EL (cell line): ENCODE data around the gene KRT84.

ENCODE experiments used
- DNase-seq: peaks from one replicate; pipeline ENCODE4 v3.0.0-alpha.2; 2016

Gene KRT84

DNA sequence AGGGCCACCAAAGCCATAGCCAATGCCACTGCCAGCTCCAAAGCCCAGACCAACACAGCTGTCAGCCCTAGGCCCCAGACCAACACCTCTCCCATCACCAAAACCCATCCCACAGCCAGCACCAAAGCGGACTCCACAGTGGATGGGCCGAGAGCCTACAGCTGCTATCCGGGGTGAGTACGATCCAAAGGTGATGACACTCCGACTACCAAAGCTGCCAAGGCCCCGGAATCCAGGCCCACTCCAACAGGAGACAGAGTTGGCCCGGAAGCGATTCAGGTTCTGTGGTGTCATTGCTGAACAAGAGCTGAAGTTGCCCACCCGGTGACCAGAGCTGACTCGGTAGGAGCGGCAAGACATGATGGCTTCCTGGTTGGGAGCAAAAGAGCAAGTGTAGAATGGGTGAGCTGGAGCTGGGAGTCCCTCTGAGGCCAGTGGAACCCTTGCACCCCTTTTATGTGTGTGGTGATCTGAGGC, at the start of gene KRT84:
KRT84 (minus strand) TSS at position 427 of the 477 bp plus-strand sequence; CDS start at position 360, 67 bp downstream.
- no peak for DNase-seq

GRCh38 chr12:52434760-52435530, 49.5 kb upstream of the KRT84 start:
- peak; percentile 51 for DNase-seq

DNA sequence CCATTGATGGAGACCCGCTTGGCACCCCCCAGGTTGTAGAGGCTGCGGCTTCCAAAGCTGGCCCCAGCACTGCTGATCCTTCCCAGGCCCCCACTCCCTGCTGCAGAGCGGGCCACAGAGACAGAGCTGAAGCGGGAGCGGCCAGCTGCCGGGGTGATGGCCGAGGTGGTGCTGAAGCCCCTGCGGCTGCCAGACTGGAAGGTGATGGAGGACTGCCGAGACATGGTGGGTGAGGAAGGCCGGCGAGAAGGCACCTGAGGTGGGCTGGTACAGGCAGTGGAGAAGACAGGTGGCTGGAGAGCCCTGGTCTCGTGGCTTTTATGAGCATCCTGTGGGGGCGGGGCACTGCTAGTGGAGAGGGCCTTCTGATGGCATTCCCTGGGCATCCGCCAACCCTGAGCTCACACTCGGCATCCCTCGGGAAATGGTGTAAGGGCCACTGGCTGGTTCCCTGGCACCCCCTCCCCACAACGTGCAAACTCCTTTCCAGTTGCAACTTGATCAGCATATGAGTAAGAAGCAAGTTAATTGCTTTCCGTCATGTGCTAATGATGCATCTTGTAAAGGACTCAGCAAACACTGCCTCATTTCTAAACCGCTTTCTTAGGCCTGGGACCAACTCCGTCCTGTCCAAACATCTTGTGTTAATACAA, 48.8 kb upstream of the KRT84 start, which contains the start of gene KRT75:
KRT75 (minus strand) TSS at position 291 of the 653 bp plus-strand sequence; CDS start at position 224, 67 bp downstream.
- DNase-seq, result peak; percentile 9

DNA sequence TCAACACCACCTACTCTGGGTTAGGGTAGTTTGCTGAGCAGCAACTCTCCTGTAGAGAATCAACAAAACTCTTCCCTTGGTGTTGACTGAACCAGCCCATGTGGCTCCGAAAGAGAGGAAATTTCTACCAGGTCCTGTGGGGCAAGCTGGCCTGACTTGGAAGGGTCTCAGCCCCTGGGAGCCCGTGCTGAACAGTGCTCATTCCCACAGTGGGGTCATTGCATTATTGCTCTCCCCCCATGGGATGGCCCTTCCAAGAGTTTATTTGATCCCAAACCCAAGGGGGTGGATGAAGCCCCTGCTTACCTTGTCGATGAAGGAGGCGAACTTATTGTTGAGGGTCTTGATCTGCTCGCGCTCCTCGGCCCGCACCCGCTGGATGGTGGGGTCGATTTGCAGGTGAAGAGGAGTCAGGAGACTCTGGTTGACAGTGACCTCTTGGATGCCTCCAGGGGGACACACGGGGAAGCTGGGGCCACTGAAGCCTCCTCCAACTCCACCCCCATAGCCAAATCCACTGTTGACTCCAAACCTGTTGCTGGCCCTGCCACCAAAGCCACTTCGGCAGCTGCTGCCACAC, 48.1 kb upstream of the KRT84 start:
- no peak for DNase-seq

- DNase-seq, result no peak
Measured at GRCh38 chr12:52432559-52433207, 47.2 kb upstream of the KRT84 start.

- DNase-seq, result no peak
Measured at GRCh38 chr12:52428121-52428520, 42.7 kb upstream of the KRT84 start.

DNA sequence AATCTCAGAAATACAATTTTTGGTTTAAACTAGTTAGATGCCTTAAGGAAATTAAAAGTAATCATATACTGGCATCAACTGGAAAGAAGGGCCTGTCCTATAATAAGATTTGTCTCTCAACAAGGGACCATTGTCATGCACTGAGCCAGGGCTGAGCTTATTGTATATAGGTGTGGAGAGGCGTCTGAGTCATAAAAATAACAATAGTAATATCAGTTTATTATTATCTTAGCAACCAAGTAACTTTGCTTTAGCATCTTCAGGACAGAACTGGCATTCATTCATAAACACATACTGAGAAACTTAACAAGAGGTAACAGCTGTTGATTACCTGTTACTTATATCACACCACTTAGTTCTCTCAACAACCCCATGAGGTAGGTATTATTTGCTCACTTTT, 41.6 kb upstream of the KRT84 start:
- no peak for DNase-seq

DNA sequence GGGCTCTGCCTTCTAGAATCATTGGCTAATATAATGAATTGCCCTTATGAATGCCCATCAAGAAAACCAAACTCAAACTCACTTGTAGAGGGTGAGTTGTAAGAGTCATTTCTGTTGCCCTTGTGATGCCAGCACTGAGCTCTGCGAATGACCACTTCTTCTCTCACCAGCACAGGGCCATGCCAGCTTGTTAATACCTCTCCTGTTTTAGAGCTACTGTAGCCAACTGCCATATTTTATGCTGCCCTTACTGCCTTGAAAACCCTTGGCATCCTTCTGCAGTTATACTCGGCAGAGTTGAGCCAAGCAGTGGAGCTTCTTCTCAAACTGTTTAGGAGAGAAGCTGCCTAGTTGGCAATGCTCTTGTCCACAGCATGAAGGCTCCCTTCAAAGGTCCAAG, 40.6 kb upstream of the KRT84 start:
- DNase-seq, result no peak

DNA sequence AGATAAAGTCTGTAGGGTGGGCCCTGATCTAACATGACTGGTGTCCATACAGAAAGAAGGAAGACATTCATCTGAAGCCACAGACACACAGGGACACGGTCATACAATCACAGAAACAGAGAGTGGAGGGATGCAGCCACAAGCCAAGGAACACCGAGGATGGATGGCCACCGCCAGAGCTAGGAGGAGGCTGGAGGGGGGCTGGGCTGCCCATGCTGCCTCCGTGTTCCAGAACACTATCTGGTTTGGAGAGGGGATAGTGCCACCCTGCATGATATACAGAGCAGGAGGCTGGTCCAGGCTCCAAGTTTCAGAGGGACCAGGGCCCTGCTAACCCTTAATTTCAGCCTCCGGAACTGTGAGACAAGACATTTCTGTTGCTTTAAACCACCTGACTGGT, 40.0 kb upstream of the KRT84 start:
- DNase-seq, result no peak

- no peak for DNase-seq
Measured at GRCh38 chr12:52423661-52424500, 38.4 kb upstream of the KRT84 start.

GRCh38 chr12:52423035-52423434, 37.6 kb upstream of the KRT84 start:
- DNase-seq, result no peak

GRCh38 chr12:52419656-52420055, 34.2 kb upstream of the KRT84 start:
- peak; percentile 44 for DNase-seq

- DNase-seq, result no peak
Measured at GRCh38 chr12:52418576-52419110, 33.2 kb upstream of the KRT84 start.

GRCh38 chr12:52417740-52418139, 32.3 kb upstream of the KRT84 start:
- no peak for DNase-seq

DNA sequence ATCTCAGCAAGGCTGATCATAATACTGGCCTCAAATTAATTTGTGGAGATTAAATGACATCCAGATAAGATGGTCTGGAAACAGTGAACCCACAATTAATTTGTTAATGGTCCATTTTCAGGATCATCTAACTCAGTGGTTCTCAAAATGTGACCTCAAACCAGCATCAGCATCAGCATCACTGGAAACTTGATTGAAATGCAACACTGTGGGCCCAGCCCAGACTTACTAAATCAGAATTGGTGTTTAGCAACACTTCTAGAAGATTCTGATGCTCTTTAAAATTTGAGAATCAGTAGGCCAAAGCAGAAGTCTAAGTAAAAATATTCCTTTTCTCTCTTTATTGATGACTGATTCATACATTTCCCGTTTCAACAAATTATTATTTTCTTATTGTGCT, 31.3 kb upstream of the KRT84 start:
- no peak for DNase-seq

DNA sequence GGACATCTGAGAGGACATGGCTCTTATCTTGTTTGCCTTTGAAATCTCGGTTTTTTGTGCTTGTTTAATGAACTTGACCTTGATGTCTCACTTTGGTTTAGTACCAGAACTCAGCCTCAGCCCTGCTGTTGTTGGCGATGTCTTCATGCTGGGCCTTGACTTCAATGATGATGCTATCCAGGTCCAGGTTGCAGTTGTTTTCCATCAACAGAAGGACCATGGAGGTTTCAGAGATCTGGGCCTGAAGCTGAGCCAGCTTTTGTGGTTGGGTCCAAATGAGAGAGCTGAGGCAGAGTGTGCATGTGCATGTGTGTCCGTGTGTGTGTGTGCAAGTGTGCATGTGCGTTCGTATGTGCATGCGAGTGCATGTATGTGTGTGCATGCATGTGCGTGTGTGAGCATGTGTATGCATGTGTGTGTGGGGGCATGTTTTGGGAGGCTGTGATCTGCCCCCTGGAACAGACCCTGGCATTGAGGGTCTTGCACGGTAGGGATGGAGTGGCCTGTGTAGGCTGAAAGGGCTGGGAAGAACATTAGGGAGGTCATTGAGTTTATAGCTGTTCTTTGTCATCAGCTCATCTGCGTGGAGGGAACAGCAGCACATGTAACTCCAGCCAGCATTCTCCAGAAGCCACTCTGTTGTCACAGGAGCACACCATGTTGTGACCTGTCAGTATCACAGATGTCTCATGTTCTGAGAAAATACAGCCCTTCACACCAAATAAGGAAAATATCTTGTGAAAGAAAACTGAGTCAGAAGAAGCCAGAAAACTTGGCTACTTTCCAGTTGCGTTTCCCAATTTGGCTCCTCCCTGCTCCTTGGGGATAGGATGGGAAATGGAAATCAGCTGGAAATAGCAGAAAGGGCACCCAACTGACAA, 30.7 kb upstream of the KRT84 start:
- peak; percentile 87 for DNase-seq

- DNase-seq, result no peak
Measured at GRCh38 chr12:52414936-52415335, 29.5 kb upstream of the KRT84 start.

- DNase-seq, result no peak
Measured at GRCh38 chr12:52413782-52414345, 28.4 kb upstream of the KRT84 start.

GRCh38 chr12:52413202-52413601, 27.8 kb upstream of the KRT84 start:
- no peak for DNase-seq

DNA sequence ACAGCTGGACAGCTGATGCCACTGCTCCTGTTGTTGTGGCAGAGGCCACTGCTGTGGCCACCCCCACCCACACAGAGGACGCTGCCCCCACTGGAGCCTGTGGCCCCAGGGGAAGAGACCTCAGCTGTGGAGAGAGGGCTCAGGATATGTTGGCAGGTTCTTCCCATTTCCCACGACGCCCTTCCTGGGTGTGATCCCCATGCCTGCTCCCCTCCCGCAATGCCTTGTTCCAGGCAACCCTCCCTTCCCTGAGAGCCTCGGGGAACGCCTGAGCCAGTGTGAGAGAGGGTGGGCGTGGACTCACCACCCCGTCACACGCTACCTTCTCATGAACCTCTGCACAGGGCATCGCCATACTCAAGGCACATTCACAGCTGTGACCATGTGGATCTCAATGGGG, 26.4 kb upstream of the KRT84 start:
- no peak for DNase-seq
